HG02678 (cell line): ENCODE measurements around the gene RNF43.
"Not testable (repeated sequence)": the region's sequence is repeated elsewhere in the genome, so short reads cannot be mapped to it uniquely, and the experiment has no call there.

Source experiments
- ATAC-seq: cut with Tn5 transposase; IDR thresholded peaks from one replicate; pipeline ENCODE4 v1.9.1; 2021; ENCODE audit warnings: mild to moderate bottlenecking, moderate library complexity; ENCODE audit not compliant: unreplicated experiment

The RNF43 gene

GRCh38 chr17:58410714-58411407 is 6.5 kb downstream of the RNF43 start:
- no peak for ATAC-seq

GRCh38 chr17:58409432-58409831 is 7.9 kb downstream of the RNF43 start:
- ATAC-seq: no peak

- ATAC-seq: no peak
Measured at GRCh38 chr17:58403311-58403710, 14.0 kb downstream of the RNF43 start.

GRCh38 chr17:58402679-58403078 is 14.7 kb downstream of the RNF43 start:
- ATAC-seq: no peak

DNA sequence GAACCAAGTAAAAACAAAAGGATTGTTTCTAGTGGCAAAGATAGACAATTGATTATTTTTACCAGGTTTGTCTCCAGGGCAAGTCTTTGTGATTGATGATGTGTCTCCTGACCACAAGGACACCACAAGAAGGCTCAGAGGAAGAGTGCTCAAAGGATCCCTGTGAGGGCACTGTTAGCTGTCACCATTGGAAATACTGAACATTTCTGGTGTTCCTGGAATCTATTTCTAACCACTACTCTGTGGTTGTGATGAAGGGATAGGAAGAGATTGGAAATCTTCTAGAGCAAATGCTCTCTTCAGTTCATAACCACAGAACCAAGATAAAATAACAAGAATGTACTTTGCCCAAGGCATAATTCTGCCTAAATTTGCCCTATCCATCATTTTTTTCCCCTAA is 15.3 kb downstream of the RNF43 start:
- no peak for ATAC-seq

DNA sequence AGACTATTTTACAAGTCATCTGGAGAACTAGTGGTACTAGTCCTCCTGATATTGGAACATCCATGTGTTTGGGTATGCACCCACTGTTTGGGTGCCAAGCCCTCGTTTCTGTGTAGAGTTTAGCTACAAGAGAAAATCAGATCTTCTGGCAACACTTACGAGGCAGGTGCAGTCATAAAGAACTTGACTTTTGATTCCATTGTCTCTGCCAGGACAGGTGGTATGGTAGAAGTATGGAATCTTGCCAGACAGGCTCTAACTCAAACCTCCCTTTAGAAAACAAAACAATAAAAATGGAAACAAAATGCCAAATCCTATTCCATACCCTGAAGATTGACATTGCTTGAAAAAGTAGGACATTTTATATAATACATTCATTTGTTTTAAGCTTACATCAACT is 16.0 kb downstream of the RNF43 start:
- no peak for ATAC-seq

GRCh38 chr17:58400826-58401225 is 16.5 kb downstream of the RNF43 start:
- no peak for ATAC-seq

GRCh38 chr17:58399974-58400373 is 17.4 kb downstream of the RNF43 start:
- ATAC-seq: no peak

- no peak for ATAC-seq
Measured at GRCh38 chr17:58398574-58399266, 18.6 kb downstream of the RNF43 start.

GRCh38 chr17:58397421-58397820 is 19.9 kb downstream of the RNF43 start:
- ATAC-seq: not testable (repeated sequence)

- no peak for ATAC-seq
Measured at GRCh38 chr17:58396173-58396572, 21.2 kb downstream of the RNF43 start.

- ATAC-seq: no peak
Measured at GRCh38 chr17:58394534-58395223, 22.7 kb downstream of the RNF43 start.

DNA sequence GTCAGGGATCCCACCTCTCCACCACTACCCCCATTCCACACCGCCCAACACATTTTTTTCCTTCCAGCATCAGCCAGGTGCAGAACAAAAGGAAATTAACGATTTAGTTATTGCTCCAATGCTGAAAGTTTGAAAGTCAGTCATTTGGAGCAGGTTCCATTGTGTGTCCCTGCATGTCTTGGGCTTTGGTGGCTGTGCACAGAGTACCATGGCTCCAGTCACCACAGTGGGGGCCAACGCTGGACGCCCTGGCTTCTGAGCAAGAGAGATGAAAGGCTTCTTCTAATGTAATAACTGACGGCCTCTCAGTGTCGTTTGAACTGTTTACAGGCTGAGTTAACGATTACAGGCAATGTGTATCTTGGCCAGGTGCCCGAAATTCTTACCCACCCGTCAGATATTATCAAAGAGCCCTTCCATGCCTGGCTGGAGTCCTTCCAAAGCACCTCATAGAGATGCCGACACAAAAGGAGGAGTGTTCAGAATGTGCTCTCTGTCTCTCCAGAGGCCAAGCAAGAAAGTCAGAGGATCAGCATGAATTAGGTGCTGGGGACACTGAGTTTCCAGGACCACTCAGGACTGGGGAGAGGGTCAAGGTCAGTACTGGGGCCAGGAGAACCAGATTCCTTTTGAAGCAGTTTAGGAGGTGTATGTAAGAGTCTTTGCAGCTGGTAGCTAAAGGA is 25.9 kb downstream of the RNF43 start:
- ATAC-seq: no peak

DNA sequence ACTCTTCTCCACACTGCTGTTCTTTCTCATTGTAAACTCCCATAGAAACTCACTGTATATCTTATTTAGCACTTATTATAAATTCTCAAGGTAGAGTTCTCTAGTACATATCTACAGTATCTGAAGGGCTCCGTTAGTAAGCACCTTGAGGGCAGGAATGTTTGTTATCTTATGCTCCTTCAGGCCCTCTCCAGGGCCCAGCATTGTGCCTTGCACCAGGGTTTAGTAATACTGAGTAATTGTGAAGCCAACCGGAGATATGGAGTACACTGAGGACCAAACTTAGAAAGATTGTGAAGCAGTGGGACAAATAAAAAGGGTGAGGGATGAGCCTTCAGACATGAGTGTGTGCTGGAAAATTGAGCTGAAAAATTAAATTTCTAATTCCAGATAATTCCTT is 26.4 kb downstream of the RNF43 start:
- ATAC-seq: no peak

GRCh38 chr17:58388302-58389190 is 28.8 kb downstream of the RNF43 start:
- ATAC-seq: no peak

- no peak for ATAC-seq
Measured at GRCh38 chr17:58387834-58388233, 29.5 kb downstream of the RNF43 start.

DNA sequence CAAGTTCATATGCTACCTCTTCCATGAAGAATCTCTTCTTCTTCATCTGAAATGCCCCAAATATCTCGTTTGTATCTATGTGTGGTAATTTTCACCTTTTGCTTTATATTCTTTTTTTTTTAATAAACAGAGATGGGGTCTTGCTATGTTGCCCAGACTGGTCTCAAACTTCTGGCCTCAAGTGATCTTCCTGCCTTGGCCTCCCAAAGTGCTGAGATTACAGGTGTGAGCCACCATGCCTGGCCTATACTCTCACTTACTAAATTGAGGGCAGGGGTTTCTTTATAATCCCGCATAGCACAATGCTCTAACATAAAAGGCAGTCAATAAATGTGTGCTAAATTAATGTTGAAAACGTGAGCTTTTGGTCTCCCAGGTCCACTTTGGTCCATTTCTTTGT is 30.6 kb downstream of the RNF43 start:
- ATAC-seq: no peak

GRCh38 chr17:58385359-58385899 is 31.9 kb downstream of the RNF43 start:
- no peak for ATAC-seq

- ATAC-seq: no peak
Measured at GRCh38 chr17:58384897-58385296, 32.4 kb downstream of the RNF43 start.

- ATAC-seq: no peak
Measured at GRCh38 chr17:58383892-58384462, 33.4 kb downstream of the RNF43 start.
